Non-pigmented ciliary epithelial cell (primary cell): Measurements from ENCODE around the gene CDH22.

ENCODE experiments used
- DNase-seq: peaks from one replicate; pipeline ENCODE4 v3.0.0-alpha.2; 2010; ENCODE audit warnings: low read depth

Gene CDH22

DNA sequence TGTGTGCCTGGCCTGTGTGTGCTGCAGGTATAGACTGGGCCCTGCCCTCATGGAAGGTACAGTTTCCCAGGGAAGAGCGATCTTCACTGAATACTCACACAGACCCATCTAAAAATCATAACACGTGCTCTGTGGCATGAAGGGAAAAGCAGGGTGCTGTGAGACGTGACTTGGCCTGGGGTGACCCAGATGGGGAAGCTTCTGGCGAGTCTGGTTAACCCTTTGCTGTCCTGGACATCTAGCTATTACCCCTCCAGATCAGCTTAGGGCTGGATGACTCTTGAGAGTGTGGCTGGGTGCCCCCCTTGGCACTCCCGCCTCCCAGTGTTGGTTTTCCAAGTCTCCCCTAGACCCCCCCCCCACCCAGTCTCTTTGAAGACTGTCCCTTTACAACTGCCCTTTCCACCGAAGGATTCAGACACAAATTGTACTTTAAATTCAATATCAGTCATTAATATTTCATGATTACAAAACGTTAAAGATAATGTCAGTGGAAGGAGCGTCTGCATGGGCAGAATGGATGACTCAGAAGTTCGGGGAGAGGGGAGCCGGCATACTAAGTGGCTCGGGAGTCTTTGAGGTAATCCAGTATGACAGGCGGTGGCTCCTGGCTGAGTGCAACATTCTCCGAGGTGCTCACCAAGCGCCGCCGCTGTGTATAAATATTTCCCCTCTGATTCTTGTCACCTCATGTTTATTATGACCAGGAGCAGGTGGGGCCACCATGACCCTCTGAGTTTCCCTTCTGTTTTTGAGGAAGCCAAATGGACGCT is 112.8 kb downstream of the CDH22 start:
- no peak for DNase-seq

DNA sequence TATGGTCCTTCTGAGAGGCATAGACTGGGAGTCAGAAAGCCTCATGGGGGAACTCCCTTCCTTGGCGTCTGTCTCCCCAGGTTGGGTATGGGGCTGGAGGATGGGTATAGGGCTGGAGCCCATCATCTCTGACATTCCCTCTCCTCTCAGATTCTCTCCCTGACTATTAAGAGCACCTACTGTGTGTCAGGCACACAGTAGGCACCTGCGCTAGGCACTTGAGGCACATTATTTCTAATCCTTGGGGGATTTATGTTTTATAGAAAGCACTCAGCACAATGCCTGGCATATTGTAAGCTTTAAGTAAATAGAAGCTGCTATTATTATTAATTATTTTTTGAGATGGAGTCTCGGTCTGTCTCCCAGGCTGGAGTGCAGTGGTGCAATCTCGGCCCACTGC is 113.9 kb downstream of the CDH22 start:
- no peak for DNase-seq

DNA sequence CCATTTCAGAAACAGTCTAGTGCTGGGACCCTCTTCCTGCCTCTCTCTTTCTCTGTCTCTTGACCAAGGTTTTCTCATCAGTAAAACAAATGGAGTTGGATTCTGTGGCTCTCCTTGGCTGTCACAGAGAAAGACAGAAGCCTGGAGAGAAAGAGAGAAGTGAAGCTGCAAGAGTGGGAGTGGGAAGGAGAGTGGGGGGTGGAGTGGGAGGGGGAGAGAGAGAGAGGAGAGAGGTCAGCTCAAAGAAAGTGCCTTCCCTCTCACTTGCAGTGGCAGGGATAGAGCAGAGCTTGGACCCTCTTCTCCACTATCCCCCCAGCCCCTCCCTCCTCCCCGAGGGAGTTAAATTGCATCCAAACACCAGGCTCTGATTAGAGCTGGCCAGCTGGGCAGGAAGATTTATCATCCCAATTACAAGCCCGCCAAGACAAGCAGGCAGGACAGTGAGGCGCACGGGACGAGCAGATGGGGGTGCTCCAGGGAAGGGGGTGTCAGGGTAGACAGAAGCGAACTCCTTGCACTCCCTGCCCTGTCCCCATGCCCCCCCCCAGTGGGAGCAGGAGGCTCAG is 115.8 kb downstream of the CDH22 start:
- DNase-seq, result no peak

DNA sequence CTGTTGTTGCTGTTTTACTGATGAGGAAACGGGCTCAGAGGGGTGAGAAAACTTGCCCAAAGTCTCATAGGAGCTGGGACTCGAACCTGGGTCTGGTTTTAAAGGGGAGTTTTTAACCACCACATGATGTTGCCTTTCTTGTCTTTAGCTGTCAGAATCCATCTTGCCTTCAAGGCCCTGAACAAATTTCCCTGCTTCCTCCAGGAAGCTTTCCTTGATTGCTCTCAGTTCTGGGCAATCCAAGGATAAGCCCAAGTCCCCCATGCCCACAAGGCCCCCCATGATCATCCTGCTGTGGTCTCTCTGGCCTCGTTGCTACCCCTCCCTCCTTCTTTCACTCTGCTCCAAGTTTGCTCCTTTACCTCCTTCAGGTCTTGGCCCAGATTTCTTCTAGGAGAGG is 116.7 kb downstream of the CDH22 start:
- DNase-seq, result no peak

DNA sequence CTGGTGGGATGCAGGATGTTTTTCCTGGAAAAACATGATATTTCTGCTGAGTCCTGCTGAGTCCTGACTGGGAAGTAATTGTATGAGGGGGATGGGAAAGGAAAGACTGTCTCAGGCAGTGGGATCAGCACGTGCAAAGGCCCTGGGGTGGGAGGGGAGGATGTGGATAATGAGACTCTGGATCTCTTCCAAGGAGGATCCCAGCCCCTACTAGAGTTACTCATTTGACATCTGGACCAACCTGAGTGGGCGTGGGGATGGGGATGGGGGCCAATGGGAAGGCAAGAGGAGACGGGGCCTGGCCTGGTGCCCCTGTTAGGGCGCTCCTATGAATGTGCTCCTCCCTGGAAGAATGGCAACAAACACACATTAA is 117.1 kb downstream of the CDH22 start:
- no peak for DNase-seq

DNA sequence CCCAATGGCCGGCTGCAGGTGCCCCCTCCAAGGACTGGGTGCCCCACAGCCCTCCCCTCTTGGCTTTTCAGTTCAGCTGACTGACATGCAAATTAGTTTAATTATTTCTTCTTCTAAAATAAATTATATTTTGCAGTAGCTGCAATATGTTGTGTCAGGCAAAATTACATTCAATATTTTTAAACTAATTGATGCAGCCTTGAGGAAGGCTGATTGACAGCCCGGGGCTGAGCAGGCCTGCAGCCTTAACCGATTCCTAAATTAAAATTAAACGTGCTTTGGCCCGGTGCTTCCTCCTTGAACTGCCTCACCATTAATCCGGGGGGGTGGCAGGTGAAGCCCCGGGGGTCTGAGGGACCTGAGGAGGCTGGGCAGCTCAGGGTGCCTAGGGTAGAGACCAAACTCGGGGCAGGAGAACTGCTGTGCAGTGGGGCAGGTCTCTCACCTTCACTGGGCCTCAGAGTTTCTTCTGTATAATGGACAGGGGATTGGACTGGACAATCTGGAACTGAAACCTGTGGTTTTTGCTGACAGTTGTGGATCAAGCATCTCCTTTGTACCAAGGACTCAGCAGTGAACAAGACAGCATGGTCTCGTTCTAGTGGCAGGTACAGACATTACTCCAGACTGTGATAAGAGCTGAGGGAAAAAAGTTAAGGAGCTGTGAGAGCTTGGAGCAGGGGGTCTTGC is 117.7 kb downstream of the CDH22 start:
- DNase-seq, result no peak

DNA sequence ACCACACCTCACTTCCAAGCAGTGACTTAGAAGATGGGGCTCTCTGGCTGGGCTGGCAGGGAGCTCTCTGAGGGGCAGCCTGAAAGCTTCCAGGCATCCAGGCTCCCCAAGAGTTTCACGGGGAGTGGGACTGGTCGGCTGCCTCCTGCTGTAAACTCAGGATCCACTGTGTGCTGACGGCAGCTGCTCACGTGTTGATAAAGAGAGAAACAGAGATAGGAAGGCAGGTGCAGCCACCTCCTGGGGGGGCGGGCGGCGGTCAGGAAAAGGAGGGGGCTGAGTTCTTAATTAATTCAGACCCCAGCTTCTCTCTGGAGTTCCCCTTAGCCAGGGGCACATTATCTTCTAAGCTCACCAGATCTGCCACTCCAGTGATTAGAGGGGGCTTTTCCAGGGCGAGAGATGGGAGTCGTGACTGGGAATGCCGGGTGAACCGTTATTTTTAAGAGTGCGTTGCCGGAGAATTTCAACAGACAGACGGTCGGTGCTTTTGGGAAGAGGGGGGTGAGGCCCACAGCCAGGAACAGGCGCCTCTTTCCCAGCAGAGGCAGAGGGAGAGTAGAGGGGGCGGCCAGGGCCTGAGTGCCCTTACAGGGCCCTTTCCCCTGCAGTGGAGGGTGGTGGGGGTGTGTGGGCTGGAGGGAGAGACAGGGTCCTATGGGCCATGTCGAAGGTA is 119.3 kb downstream of the CDH22 start:
- no peak for DNase-seq

DNA sequence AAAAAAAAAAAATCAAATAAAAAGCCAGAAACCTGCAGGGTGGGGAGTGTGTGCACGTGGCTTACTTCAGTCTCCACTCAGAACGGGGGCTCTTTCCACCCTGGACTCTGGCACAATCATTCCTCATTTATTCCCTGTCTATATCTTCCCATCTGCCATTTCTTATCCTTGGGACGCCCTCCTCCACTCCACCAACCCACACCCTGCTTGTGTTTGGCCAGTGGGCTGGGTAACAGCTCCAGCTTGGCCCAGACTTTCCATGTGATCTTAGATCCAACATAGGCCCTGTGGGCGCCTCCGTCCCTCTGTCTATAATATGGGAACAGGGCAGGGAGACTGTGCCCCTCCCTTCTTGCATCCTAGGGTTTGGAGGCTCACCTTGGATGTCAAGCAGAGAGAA is 122.1 kb downstream of the CDH22 start:
- DNase-seq, result no peak

DNA sequence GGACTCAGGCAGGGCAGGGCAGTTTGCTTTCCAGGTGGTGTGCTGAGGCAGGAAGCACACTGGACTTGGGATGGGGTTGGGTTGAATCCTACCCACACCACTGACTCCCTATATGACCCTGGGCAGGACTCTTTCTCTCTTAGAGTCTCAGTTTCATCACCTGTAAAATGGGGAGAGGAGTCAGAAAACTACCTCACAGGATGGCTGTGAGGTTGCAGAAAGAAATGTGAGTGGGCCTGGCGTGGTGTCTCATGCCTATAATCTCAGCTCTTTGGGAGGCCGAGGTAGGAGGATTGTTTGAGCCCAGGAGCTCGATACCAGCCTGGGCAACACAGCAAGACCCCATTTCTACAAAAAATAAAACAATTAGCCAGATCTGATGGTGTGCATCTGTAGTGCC is 122.9 kb downstream of the CDH22 start:
- DNase-seq, result no peak

DNA sequence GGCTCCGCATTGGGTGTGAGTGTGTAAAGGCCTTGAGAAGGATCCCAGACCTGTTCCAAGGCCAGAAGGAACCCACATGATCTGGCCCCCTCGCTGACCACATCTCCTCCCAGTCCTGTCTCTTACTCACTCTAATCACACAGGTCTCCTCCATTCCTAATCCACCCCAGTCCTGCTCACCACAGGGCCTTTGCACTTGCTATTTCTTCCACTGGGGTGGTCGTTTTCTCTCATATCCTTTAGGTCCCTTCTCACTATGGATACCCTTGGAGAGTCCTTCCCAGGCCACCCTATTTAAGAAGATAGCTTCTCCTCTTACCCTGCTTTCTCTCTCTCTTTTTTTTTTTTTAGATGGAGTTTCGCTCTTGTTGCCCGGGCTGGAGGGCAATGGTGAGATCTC is 124.5 kb downstream of the CDH22 start:
- no peak for DNase-seq

DNA sequence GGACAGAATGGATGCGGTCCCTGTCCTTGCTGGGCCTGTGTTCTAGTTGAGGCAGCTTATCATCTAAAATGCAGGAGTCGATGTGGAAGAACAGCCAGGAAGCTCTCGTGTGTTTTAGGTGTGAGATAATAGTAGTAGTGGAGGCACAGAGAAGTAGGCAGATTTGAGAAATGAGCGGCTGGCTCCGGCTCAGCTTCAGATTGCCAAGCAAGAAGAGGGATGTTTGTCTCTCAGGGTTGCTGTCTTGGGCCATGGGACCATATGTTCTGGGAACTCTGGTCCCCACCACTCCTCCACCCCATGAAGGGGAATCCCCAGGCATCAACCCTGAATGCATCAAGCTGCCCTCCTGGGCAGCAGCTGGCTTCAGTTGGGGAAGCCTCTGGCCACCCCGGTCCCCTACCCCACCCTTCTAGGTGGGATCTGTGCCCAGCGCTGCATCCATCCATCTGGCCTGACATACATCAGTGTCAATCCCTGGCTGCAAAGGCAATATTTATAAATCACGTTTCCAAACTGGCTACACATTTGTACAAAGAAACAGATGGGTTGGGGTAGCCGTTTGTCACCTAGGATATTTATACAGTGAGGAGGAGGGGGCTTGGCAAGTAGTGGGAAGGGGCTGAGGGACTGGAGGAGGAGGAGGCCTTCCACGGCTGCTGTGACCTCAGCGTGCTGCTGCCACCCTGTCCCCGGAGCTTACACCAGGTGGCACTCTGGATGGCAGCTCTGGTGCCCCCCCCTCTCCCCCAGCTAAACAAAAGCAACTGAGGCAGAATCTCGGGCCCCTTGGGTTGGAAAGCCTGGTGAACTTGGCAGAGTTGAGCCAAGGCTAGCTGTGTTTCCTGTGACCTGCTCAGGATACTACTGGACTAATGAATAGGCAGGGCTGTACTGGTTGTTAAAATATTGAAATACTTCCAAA is 125.8 kb downstream of the CDH22 start:
- DNase-seq, result no peak

DNA sequence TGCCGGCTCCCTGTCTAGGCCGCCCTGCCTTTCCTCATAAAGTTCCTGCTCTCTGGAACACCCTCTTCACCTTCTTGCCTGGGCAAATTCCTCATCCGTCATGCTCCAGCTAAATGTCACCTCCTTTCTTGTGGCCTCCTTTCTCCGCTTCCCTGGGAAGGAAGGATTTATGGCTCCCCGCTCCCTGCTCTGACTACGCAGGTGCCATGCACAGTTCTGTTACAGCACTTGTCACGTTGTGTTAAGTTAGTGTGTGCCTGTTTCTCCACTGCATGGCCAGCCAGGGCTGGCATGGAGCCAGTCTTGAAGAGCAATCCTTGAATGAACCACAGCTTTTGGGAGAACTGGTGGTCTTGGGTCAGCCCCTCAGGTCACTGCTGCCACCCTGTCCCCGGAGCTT is 128.4 kb downstream of the CDH22 start:
- DNase-seq, result no peak

DNA sequence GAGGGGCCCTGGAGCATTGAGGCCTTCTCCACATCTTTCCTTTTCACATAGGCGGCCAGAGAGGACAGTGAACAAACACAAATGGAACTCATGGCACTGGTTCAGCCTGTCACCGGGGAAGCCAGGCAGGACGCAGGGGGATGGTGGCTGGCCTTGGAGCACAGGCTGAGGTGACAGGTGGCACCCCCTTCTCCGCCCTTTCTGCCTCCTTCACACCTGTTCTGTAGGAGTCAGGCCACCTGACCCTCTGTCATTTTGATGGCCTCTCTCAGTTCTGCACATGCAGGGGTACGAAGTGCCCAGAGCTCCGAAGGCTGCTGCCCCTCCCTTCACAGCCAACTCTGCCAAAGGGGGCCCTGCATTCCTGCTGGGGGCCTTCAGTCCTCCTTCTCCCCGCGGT is 129.4 kb downstream of the CDH22 start:
- no peak for DNase-seq

DNA sequence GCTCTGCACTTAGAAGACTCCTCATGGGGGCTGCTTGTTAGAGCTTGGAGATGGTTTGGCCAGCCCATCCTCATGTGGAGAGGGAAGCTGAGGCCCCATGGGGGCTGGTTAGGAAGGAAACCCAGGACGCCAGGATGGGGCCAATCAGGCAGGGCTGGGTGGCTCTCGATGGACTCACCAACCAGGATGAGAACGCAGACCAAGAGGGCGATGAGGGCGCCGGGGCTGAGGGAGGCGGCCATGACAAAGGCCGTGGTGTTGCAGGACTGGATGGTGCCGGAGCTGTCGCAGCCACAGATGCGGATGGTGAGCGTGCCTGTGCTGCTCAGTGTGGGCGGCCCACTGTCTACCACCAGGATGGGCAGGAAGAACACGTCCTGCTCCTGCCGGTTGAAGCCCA is 130.5 kb downstream of the CDH22 start:
- no peak for DNase-seq

DNA sequence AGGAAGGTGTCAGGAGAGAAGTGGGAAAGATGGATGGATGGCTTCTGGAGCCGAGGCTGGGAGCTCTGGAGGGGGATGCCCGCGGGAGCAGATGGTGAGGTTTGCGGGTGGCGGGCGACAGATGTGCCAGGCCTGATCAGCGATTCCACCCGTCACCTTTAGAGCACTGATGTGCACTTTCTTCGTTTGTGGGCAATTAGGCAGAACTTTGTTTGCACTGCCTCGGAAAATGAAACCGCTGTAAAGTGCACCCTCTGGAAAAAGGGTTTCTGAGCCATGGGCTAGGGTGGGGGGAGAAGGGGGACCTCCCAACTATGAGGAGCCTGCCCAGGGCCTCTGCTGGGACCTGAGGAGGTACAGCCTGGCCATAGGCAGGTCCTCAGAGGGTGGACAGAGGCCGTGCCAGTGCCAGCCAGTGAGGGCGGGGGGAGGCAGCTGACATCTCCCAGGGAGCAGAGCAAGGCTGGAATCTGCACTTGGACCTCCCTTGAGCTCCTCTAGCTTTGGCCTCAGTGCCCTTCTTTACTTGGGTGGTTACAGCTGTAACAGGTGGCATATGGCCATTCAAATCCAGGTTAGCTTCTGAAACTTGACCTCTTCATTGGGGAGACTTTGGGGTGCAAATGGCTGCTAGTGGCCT is 131.4 kb downstream of the CDH22 start:
- DNase-seq, result no peak

DNA sequence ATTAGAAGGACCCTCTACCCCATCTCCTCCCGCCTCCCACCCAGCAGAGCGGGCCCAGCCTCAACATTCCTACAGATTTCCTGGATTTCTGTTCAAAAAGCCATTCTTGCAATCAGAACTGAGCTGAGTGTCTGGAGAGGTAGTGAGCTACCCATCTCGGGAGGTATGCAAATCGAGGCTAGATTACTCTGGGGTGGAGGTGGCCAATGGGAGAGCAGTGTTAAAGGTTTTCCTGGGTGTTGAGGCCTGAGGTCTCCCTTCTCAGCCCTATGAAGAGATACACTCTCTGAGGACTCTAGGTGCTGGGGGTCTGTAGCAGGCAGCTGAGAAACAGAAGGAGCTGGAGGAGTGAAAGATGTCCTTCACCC is 133.2 kb downstream of the CDH22 start:
- no peak for DNase-seq

DNA sequence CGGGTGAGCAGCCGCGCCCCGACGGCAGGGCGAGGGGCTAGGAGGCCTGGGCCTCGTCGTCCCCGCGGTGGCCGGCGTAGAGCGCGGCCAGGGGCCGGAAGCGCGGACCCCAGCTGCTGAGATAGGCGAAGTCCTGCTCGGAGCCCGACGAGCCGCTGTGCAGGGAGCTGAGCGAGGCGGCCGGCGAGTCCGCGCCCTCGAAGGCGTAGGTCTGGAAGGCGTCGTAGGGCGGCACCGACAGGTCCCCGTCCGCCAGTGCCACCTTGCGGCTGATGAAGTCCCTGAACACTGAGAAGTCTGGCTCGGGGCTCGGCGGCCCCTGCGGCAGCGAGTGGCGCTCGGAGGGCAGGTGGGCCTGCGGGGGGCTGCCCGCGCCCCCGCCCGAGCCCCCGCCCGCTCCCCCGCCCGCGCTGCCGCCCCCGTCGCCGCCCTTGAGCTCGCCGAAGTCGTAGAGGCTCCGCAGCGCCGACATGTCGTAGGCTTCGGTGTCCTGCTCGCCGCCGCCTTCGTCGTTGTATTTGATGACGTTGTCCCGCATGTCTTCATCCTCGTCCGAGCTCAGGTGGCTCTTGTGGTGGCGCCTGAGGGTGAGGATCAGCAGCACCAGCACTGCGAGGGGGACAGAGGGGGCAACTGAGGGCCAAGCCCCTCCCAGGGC is 133.7 kb downstream of the CDH22 start:
- DNase-seq, result no peak

DNA sequence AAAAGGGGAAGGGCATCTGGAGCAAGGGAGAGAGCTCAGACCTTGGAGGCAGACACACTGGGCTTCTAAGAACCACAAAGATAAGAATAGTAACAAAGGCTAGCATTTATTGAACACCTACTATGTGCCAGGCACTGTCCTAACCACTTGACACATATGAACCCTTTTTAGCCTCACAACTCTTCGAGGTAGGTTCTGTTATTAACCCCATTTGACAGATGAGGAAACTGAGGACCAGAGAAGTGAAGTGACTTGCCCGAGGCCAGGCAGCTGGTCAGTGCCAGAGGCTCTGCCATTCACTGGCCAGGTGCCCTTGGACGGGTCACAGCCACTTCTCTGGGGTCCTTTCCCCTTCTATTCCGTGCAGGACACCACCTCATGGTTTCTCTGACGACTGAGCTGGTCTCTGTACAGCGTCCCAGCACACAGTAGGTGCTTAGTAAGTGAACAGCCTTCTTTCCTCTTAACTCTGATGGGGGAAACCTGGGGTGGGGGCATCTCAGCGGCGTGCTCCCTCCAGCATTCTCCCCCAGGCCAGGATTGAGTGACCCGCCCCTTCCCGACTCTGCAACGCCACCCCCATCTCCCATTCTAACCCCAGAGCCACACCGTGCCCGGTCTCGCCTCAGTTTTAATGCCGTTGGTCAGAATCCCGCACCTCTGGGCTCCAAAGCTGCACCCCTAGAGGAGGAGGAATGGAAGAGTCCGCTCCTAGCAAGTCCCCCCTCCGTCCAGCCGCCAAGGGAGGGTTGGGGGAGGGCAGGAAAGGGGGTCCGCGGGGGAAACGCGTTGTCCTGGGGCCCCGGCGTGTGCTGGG is 134.4 kb downstream of the CDH22 start:
- no peak for DNase-seq

DNA sequence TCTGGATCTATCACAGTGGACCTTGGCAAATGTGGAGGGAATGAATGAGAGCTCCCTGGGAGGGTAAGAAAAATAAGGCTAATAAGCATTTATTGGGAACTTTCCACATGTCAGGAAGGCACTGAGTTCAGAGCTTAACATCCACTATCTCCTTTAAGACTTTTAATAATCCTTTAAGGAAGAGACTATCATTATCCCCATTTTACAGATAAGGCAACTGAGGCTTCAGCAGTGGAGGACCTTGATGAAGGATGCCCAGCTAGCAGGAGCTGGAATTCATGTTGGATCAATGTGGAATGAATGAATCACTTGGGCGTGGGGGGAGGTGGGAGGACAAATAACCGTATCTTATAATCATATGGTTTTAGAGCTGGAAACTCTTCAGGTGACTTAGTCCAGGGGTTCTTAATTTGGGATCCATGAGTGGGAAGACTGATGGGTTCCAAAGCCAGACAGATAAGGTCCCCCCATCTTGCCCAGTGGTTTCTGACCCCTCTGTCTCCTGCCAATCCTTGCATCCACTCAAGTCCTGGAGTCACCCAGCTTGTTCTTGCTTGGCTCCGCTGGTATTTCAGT is 135.2 kb downstream of the CDH22 start:
- DNase-seq, result no peak

DNA sequence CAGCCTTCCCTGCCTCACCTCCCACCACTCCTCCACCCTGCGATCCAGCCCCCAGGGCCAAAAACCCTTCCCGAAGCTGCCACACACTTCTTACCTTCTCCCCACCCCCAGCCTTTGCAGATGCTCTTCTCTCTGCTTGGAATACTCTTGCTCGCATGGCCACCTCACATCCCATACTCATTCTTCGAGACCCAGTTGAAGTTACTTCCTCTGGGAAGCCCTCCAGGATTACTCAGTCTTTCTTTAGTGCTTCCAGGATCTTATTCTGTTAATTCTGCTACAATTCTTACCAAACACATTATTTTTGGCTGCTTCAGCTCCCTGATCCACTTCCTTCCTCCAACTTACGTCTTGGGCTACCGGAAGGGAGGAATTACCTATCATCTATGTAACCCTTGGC is 135.8 kb downstream of the CDH22 start:
- no peak for DNase-seq
